Lung (tissue), 12 donors: ENCODE data around the gene DLG2. TPM values are rescaled to one million over a fixed set of nuclear protein-coding genes. Genes with fewer than 3 reads are reported as not detected.

Experiments
- ATAC-seq: fragments of 200-7000 bp; cut with Tn5 transposase; one replicate; pipeline ENCODE4 v1.9.1; 2020; ENCODE audit warnings: moderate number of reproducible peaks; ENCODE audit not compliant: insufficient read depth, low FRiP score
- DNase-seq, 3 donors: peaks; one replicate each; pipeline ENCODE4 v3.0.0-alpha.2; 2013 to 2017
- H3K27ac ChIP-seq, 2 donors: one replicate each; pipeline ENCODE4 v1.5.1; 2013; ENCODE audit warnings: mild to moderate bottlenecking in 2 of 2, moderate library complexity in 2 of 2, control low read depth in 1 of 2, inconsistent platforms in 1 of 2, low read depth in 1 of 2, low read length in 1 of 2
- H3K27me3 ChIP-seq, 3 donors: one replicate each; pipeline ENCODE4 v1.5.1; 2013; ENCODE audit warnings: low read length in 2 of 3; ENCODE audit not compliant: control insufficient read depth in 3 of 3, insufficient read depth in 3 of 3
- H3K36me3 ChIP-seq, 4 donors: one replicate each; pipeline ENCODE4 v1.5.1; 2013; ENCODE audit warnings: low read length in 4 of 4, mild to moderate bottlenecking in 1 of 4, moderate library complexity in 1 of 4; ENCODE audit not compliant: control insufficient read depth in 4 of 4, insufficient read depth in 4 of 4
- H3K4me1 ChIP-seq, 5 donors: one replicate each; pipeline ENCODE4 v1.5.1; 2013; ENCODE audit warnings: low read length in 5 of 5, mild to moderate bottlenecking in 2 of 5, moderate library complexity in 1 of 5; ENCODE audit not compliant: control insufficient read depth in 5 of 5, insufficient read depth in 5 of 5
- H3K4me3 ChIP-seq: one replicate; pipeline ENCODE4 v1.5.1; 2013; ENCODE audit warnings: mild to moderate bottlenecking, control low read depth, moderate library complexity
- H3K9ac ChIP-seq, 2 donors: one replicate each; pipeline ENCODE4 v1.5.1; 2013; ENCODE audit warnings: low read length in 2 of 2, control low read depth in 1 of 2; ENCODE audit not compliant: insufficient read depth in 1 of 2
- H3K9me3 ChIP-seq, 4 donors: one replicate each; pipeline ENCODE4 v1.5.1; 2013; ENCODE audit warnings: low read length in 3 of 4, mild to moderate bottlenecking in 1 of 4, moderate library complexity in 1 of 4; ENCODE audit not compliant: control insufficient read depth in 4 of 4, insufficient read depth in 3 of 4
- WGBS, 2 donors: extraction: QIAGEN DNeasy Blood & Tissue Kit; methylation state at CpG; one replicate each; pipeline ENCODE4 v1.1.7; 2013; 5-methylcytosine and 5-hydroxymethylcytosine counted together
- polyA plus RNA-seq, 2 donors: library from polyadenylated mRNA; stranded (reverse); fragments of 200-250 nt; gene quantifications; one replicate each; pipeline ENCODE4 v1.2.1, GENCODE V29; 2013
- total RNA-seq, 2 donors: library from RNA; depleted of rRNA in 1 of 2; stranded (reverse); fragments of >200 nt in 1 of 2; gene quantifications; one replicate each; pipeline ENCODE4 v1.2.1, GENCODE V29; 2014 to 2021
- TF ChIP-seq, protein P1 (sequence below): IDR thresholded peaks from 2 replicates; pipeline ENCODE4 v1.5.1; 2012; ENCODE audit warnings: mild to moderate bottlenecking; ENCODE audit errors: control extremely low read depth, extremely low read depth
- donor health status: control.
- donor health status: control.
- donor health status: Bipolar disorder and iron deficiency.
- donor health status: healthy.
- donor health status: DM: yes; HTN: yes; CAD: no.

The DLG2 gene
- total and polyA plus RNA-seq, 4 donors: 0.32 to 24.1 (median 5.4) TPM

DNA sequence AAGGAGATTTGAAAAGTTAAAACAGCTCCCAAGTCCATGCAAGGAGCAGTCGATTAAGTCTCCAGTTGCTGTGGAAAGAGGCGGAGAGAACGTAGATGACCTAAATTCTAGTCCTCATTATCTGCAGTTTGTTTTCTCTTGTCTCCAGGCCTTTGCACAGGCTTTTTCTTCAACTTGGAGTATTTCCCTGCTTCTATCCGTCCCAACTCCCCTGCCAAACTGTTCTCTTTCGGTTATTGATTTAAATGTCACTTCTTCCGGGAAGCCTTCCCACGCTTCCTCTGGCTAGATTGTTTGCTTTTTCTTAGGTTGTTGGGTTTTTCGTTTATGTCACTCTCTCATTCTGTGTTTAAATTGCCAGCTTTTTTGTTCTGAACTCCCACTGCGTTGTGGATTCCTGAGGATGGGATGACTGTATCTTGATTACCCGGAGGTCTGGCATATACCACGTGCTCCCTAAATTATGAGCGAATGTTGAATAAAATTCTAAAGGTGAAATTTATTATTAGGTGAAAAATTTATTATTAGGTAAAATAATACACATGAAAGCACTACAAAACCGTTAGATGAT lies 1.7 kb upstream of the DLG2 start:
- peak overlapping the region; percentile 68 for H3K4me3 ChIP-seq
- WGBS, 2 donors: 1% methylated on average over 13 of the region's 13 CpGs
- H3K27ac ChIP-seq: peak overlapping the region; percentile 58 to 76
- ATAC-seq (peak; percentile 6), DNase-seq (no peak)
- no peaks in the 10 kb centered on the region for H3K27me3 ChIP-seq
- no peaks in the 10 kb centered on the region for H3K9me3 ChIP-seq
- H3K36me3 ChIP-seq: peaks cover 0 to 4% (median 0%) of the 10 kb centered on the region in 4 donors
- TF ChIP-seq, protein P1, sequence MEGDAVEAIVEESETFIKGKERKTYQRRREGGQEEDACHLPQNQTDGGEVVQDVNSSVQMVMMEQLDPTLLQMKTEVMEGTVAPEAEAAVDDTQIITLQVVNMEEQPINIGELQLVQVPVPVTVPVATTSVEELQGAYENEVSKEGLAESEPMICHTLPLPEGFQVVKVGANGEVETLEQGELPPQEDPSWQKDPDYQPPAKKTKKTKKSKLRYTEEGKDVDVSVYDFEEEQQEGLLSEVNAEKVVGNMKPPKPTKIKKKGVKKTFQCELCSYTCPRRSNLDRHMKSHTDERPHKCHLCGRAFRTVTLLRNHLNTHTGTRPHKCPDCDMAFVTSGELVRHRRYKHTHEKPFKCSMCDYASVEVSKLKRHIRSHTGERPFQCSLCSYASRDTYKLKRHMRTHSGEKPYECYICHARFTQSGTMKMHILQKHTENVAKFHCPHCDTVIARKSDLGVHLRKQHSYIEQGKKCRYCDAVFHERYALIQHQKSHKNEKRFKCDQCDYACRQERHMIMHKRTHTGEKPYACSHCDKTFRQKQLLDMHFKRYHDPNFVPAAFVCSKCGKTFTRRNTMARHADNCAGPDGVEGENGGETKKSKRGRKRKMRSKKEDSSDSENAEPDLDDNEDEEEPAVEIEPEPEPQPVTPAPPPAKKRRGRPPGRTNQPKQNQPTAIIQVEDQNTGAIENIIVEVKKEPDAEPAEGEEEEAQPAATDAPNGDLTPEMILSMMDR: no peak
- H3K4me1 ChIP-seq: peaks cover 0 to 37% (median 10%) of the 10 kb centered on the region in 5 donors
- peak overlapping the region; percentile 71 to 78 for H3K9ac ChIP-seq

DNA sequence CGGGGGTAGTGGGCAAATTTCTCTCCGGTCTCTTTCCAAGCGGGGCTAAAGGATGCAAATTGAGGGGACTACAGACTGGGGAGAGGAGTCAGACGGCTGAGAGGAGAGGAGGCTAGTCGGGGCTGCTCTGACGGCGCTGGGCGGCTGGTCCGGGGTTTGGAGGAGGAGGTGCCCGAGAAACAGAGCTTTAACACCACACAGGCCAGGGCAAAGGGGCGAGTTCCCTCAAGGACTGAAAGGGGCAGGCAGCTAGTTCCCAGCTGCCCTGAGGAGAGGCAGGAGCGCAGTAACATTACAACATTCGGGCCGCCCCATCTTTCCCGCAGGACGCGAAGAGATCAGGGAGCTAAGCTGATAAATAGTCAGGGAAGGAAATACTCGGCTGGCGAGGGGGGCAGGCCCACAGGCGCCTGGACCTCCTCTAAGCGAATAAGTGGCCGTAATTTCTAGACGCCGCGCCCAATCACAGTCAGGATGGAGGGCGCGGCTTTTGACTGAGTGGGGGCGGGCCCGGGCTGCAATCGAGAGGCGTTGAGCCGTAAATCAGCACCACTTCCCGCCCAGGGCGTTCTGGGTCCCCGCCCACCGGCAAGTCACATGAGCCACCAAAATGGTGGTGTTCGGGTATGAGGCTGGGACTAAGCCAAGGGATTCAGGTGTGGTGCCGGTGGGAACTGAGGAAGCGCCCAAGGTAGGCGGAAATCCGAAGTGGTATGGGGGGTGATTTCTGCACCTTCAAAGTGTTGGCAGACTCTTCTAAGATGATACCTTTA lies 1.0 kb upstream of the DLG2 start, which contains the start of gene TMEM126B:
Gene TMEM126B, plus strand, starts transcription at position 596 of the 773 bp plus-strand sequence. Its CDS starts 15 bp downstream, at position 611.
- peak within 1 kb of the TSS; percentile 68 for H3K4me3 ChIP-seq
- peak within 1 kb of the TSS; percentile 88 to 96 for H3K27ac ChIP-seq
- no peaks in the 10 kb centered on the region for H3K9me3 ChIP-seq
- TF ChIP-seq, protein P1: no peak
- H3K36me3 ChIP-seq: peaks cover 0 to 3% (median 0%) of the 10 kb centered on the region in 4 donors
- peak; percentile 98 to 99 (median 99) for DNase-seq
- peak; percentile 99 for ATAC-seq
- no peaks in the 10 kb centered on the region for H3K27me3 ChIP-seq
- 0% methylated on average over 41 of the region's 41 CpGs for WGBS, 2 donors
- peaks cover 0 to 37% (median 10%) of the 10 kb centered on the region in 5 donors for H3K4me1 ChIP-seq
- peak within 1 kb of the TSS; percentile 71 to 94 for H3K9ac ChIP-seq

DNA sequence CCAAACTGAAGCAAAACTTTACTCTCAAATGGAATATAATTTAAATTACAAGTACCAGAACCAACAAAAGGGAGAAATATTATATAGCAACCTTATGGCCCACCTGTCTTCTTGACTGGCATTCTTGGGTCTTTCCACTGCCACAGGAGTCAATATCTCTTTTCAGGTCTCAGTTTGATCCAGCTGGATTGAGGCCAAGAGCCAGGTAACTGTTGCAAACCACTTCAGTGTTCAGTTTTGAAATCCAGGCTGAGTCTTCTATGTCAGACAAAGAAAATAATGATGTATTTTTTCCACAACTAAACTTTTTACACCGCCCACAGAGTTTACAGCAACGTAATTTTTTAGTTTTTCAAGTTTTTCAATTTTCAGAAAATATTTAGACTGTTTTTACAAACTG lies 648 bp downstream of the DLG2 start:
- H3K36me3 ChIP-seq: peaks cover 0 to 4% (median 2%) of the 10 kb centered on the region in 4 donors
- peaks cover 0 to 37% (median 10%) of the 10 kb centered on the region in 5 donors for H3K4me1 ChIP-seq
- DNase-seq (peak; percentile 18 to 59 (median 21)), ATAC-seq (no peak)
- TF ChIP-seq, protein P1: no peak
- H3K4me3 ChIP-seq: no peak overlapping the region
- H3K27me3 ChIP-seq: no peaks in the 10 kb centered on the region
- H3K27ac ChIP-seq: peak overlapping the region in 1 of 2 donors; percentile 96
- WGBS, 2 donors: 47 to 82% methylated on average over 2 of the region's 2 CpGs
- H3K9ac ChIP-seq: peak overlapping the region; percentile 56 to 94
- H3K9me3 ChIP-seq: no peaks in the 10 kb centered on the region
